PFSK-1 (cell line): ENCODE results near the gene SET.

Experiments
- REST ChIP-seq, 2 experiments: IDR thresholded peaks; 2 replicates each; pipeline versions ENCODE4 v1.6.1 to v1.8.0; 2011 to 2012; ENCODE audit warnings: low read depth in 2 of 2, low read length in 2 of 2, control low read depth in 1 of 2, inconsistent platforms in 1 of 2, mild to moderate bottlenecking in 1 of 2, moderate library complexity in 1 of 2; ENCODE audit not compliant: insufficient read depth in 1 of 2
- TAF1 ChIP-seq: IDR thresholded peaks from 2 replicates; pipeline ENCODE4 v1.6.1; 2012; ENCODE audit warnings: low read length, control low read depth, borderline replicate concordance; ENCODE audit not compliant: insufficient read depth

GRCh38 chr9:128696923-128697707 is 8.1 kb downstream of the SET start:
- TF ChIP-seq REST (IDR thresholded peaks at IDR 0.05; ENCODE audit: insufficient read depth in 1 of 2, low read depth in 2 of 2, low read length in 2 of 2) (no peak), TAF1 (no peak)
